GM12872 (cell line): ENCODE results near the gene DHRS3.

Source experiments
- CTCF ChIP-seq: IDR thresholded peaks from 3 replicates; pipeline ENCODE4 v1.5.1; 2011; ENCODE audit warnings: low read depth, mild to moderate bottlenecking, low read length, moderate library complexity; ENCODE audit not compliant: insufficient read depth

DHRS3 gene

GRCh38 chr1:12544357-12544756 is 73.7 kb downstream of the DHRS3 start:
- no peak for TF ChIP-seq CTCF

- TF ChIP-seq CTCF, result no peak
Observed at GRCh38 chr1:12543740-12544154, 74.3 kb downstream of the DHRS3 start.

- TF ChIP-seq CTCF, result no peak
Observed at GRCh38 chr1:12542616-12543592, 75.1 kb downstream of the DHRS3 start.

GRCh38 chr1:12542138-12542465 is 75.9 kb downstream of the DHRS3 start:
- TF ChIP-seq CTCF, result no peak

GRCh38 chr1:12541274-12542137 is 76.5 kb downstream of the DHRS3 start:
- TF ChIP-seq CTCF, result no peak

- TF ChIP-seq CTCF, result no peak
Observed at GRCh38 chr1:12540580-12541273, 77.3 kb downstream of the DHRS3 start.
